Breast epithelium (tissue), 4 donors: ENCODE results near the gene IFI30. TPM values are rescaled to one million over a fixed set of nuclear protein-coding genes. Genes with fewer than 3 reads are reported as not detected.
A peak's percentile ranks its signal among the peaks of the same experiment; 100 is the strongest.
"Not testable (repeated sequence)": the region's sequence is repeated elsewhere in the genome, so short reads cannot be mapped to it uniquely, and the experiment has no call there.

Source experiments
- DNase-seq, 2 donors: peaks; one replicate each; pipeline ENCODE4 v3.0.0-alpha.2; 2019; ENCODE audit warnings: low spot score in 2 of 2
- H3K27ac ChIP-seq, 2 donors: fragments of 200-600 bp; sonication (generic) in 1 of 2; one replicate each; pipeline ENCODE4 v1.5.1; 2016 to 2019; ENCODE audit warnings: mild to moderate bottlenecking in 1 of 2
- H3K27me3 ChIP-seq, 2 donors: fragments of 200-600 bp; sonication (generic) in 1 of 2; one replicate each; pipeline versions ENCODE4 v1.5.1 to v1.6.0; 2017 to 2019; ENCODE audit warnings: control low read depth in 1 of 2, mild to moderate bottlenecking in 1 of 2
- H3K36me3 ChIP-seq: fragments of 200-600 bp; one replicate; pipeline ENCODE4 v1.5.1; 2019
- H3K4me1 ChIP-seq, 2 donors: fragments of 200-600 bp; sonication (generic); one replicate each; pipeline ENCODE4 v1.5.1; 2016 to 2019; ENCODE audit warnings: control low read depth in 1 of 2
- H3K4me3 ChIP-seq, 3 donors: fragments of 200-600 bp; sonication (generic); 1 replicate in 2 of 3; 2 replicates in 1 of 3; pipeline ENCODE4 v1.5.1; 2016 to 2019; ENCODE audit warnings: mild to moderate bottlenecking in 3 of 3, moderate library complexity in 2 of 3
- H3K9me3 ChIP-seq, 2 donors: fragments of 200-600 bp; sonication (generic) in 1 of 2; one replicate each; pipeline ENCODE4 v1.5.1; 2016 to 2019; ENCODE audit warnings: control low read depth in 1 of 2
- POLR2A ChIP-seq: fragments of 450-650 bp; IDR thresholded peaks from one replicate; pipeline ENCODE4 v1.6.1; 2016; ENCODE audit warnings: antibody characterized with exemption, mild to moderate bottlenecking, moderate library complexity
- POLR2AphosphoS5 ChIP-seq, 3 donors: sonication (generic); formaldehyde crosslinking; IDR thresholded peaks; one replicate each; pipeline ENCODE4 v1.6.1; 2017; ENCODE audit warnings: antibody characterized with exemption in 3 of 3
- intact Hi-C: fragments of 100-400 bp; cut with DNase I; formaldehyde crosslinking; loops from one replicate; pipeline ENCODE4 v1.15.1; 2023; ENCODE audit warnings: low total_unique reads
- total RNA-seq, 3 donors: library from RNA; depleted of rRNA; stranded (reverse); fragments of >200 nt; gene quantifications; one replicate each; pipeline ENCODE4 v1.1.0, GENCODE V29; 2016
- TF ChIP-seq, protein P1 (sequence below), 3 donors: fragments of 450-650 bp; IDR thresholded peaks; one replicate each; pipeline ENCODE4 v1.5.1; 2016 to 2017; ENCODE audit warnings: antibody characterized with exemption in 3 of 3, mild to moderate bottlenecking in 3 of 3, moderate library complexity in 3 of 3

Gene IFI30
- total RNA-seq, 3 donors from 2014 or later, result 50.1 to 103 (median 91.6) TPM

DNA sequence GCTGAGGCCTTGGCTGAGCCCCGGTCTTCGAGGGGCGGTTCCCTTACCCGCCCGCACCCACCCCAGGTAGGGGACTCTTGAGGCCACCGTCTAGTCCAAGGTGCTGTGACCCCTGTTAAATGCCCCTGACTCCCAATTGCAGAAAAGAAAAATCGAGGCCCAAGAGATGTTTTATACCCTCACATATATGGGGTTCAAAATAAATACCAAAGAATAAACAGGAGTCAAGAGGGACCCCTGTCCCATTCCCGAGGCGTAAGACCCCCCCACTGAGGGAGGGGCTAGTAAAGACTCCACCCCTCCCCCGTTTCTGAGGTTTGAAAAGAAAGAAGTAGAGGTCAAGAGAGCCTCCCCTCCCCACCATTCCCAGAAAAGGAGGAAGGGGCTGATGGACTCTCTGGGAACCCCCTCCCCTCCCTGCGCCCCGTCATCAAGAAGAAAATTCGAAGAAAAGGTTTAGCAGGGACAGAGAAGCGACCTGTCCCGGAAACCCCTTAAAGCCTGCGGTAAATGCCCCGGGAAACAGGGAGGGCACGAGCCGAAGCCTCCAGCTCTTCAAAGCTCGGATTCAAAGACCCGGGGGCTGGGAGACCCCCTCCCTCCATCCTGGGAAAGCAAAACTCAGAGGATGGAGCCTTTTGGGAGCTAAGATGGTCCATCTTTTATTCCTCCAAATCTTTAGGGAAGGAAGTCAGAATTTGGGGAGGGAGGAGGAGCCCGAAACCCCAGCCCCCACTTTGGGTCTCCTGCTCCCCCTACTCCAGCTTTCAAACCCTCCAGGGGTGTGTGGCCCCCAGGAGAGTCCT, 31.0 kb downstream of the IFI30 start:
- H3K36me3 ChIP-seq, result no peaks in the 10 kb centered on the region
- peak overlapping the region; percentile 96 to 99 for H3K27ac ChIP-seq
- H3K4me1 ChIP-seq, result peaks cover 0 to 17% of the 10 kb centered on the region in 2 donors
- intact Hi-C loops, result no loop called here
- TF ChIP-seq POLR2A, result peak; percentile 23
- TF ChIP-seq POLR2AphosphoS5 (IDR thresholded peaks at IDR 0.05), result peak in 1 of 3 donors; percentile 56
- TF ChIP-seq, protein P1, sequence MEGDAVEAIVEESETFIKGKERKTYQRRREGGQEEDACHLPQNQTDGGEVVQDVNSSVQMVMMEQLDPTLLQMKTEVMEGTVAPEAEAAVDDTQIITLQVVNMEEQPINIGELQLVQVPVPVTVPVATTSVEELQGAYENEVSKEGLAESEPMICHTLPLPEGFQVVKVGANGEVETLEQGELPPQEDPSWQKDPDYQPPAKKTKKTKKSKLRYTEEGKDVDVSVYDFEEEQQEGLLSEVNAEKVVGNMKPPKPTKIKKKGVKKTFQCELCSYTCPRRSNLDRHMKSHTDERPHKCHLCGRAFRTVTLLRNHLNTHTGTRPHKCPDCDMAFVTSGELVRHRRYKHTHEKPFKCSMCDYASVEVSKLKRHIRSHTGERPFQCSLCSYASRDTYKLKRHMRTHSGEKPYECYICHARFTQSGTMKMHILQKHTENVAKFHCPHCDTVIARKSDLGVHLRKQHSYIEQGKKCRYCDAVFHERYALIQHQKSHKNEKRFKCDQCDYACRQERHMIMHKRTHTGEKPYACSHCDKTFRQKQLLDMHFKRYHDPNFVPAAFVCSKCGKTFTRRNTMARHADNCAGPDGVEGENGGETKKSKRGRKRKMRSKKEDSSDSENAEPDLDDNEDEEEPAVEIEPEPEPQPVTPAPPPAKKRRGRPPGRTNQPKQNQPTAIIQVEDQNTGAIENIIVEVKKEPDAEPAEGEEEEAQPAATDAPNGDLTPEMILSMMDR (IDR thresholded peaks at IDR 0.05), result no peak
- no peak for DNase-seq
- no peaks in the 10 kb centered on the region for H3K27me3 ChIP-seq
- peak overlapping the region; percentile 55 to 77 (median 74) for H3K4me3 ChIP-seq
- no peaks in the 10 kb centered on the region for H3K9me3 ChIP-seq

DNA sequence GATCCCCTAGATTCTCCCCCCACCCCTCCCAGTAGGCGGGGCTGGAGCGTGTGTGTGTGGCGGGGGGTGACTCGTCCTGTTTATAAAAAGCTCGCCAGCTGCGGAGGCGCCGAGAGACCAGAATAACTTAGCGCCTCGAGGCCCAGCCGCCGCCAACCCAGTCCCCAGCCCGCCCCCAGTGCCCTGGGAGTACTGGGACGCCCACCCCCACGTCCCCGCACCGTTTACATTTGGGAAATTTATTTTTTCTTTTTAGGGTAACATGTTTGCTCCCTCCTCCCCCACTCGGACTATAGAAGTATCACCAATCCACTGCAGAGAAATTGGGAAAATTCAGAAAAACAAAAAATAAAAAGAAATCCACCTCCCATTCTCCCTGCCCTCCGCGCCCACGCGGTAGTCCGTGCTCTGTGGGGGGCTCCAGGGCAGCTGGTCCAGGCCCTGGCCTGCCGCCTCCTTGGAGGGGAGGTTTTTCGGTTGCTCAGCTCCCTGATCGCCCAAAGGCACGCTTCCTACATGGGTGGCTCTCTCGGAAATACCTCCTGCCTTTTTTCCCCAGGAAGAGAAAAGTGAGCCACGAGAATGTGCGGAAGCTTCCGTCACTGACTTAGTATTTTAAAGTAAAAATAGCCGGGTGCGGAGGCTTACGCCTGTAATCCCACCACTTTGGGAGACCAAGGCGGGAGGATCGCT, 31.7 kb downstream of the IFI30 start:
- Histone ChIP-seq H3K27ac (peak overlapping the region; percentile 96 to 99), H3K27me3 (no peaks in the 10 kb centered on the region), H3K9me3 (no peaks in the 10 kb centered on the region), H3K4me3 (peak overlapping the region; percentile 55 to 77 (median 74)), H3K4me1 (peaks cover 0 to 17% of the 10 kb centered on the region in 2 donors), H3K36me3 (no peaks in the 10 kb centered on the region)
- TF ChIP-seq, protein P1 (IDR thresholded peaks at IDR 0.05), result no peak
- TF ChIP-seq POLR2AphosphoS5 (IDR thresholded peaks at IDR 0.05), result peak in 1 of 3 donors; percentile 12
- DNase-seq, result peak; percentile 75 to 85
- intact Hi-C loops, result no loop called here

DNA sequence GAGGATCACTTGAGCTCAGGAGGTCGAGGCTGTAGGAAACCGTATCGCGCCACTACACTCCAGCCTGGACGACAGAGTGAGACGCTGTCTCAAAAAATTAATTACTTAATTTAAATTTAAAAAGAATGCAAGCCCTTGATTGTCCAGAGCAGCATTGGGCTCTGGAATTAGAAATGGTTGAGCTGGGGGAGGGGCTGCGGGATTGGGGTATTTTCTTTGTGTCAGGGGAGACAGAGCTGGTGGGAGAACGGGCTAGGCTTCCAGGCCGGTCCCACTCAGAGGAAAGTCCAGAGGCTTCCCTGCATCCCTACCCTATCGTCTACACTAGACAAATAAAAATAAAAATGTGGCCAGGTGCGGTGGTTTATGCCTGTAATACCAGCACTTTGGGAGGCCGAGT, 32.4 kb downstream of the IFI30 start:
- peaks cover 0 to 17% of the 10 kb centered on the region in 2 donors for H3K4me1 ChIP-seq
- DNase-seq, result no peak
- H3K9me3 ChIP-seq, result no peaks in the 10 kb centered on the region
- intact Hi-C loops, result no loop called here
- no peaks in the 10 kb centered on the region for H3K36me3 ChIP-seq
- H3K27ac ChIP-seq, result peak overlapping the region in 1 of 2 donors; percentile 99
- H3K27me3 ChIP-seq, result no peaks in the 10 kb centered on the region
- TF ChIP-seq POLR2AphosphoS5 (IDR thresholded peaks at IDR 0.05) (no peak), POLR2A (no peak)
- TF ChIP-seq, protein P1 (IDR thresholded peaks at IDR 0.05), result no peak
- peak overlapping the region in 1 of 3 donors; percentile 77 for H3K4me3 ChIP-seq

DNA sequence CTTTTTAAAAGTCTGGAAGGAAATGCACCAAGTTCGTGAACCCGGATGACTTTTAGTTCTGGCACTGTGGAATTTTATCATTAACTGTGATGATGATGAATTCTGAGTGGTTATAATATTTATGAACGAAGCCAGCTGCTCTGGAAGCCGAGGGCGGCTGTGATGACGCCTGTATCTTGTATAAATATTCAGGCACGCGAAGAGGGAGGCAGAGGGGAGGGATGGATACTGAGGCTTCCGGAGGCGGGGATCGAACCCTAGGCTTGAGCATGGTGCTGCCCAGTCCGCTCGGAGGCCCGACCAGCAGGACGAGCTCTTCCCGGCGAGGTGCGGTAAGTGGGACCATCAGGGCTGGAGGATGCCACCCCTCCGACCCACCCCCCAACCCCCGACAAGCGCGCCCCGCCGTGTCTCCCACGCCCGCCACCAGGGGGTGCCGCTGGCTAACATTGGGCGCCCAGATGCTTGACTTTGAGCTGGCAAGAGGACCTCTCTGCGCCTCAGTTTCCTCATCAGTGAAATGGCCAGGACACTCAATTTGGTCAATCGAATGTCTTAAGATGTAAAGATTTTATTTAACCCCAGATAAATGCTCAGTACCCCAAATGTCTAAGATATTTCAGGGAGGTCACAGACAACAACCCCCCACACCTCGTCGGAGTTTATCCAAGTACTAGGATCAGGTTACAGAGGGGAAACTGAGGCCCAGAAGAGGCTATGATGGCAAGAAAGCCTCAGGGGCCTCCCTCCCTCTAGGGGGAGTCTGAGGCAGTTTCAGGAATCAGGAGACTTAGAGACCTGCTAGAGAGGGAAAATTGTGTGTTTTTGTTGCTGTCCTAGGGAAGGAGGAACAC, 34.7 kb downstream of the IFI30 start:
- Histone ChIP-seq H3K27ac (no peak overlapping the region), H3K4me1 (peaks cover 0 to 8% of the 10 kb centered on the region in 2 donors), H3K27me3 (no peaks in the 10 kb centered on the region), H3K4me3 (no peak overlapping the region), H3K36me3 (no peaks in the 10 kb centered on the region), H3K9me3 (no peaks in the 10 kb centered on the region)
- TF ChIP-seq POLR2A, result no peak
- TF ChIP-seq, protein P1 (IDR thresholded peaks at IDR 0.05), result peak in 1 of 3 donors; percentile 13
- no peak for TF ChIP-seq POLR2AphosphoS5 (IDR thresholded peaks at IDR 0.05)
- no peak for DNase-seq
- intact Hi-C loops, result no loop called here

DNA sequence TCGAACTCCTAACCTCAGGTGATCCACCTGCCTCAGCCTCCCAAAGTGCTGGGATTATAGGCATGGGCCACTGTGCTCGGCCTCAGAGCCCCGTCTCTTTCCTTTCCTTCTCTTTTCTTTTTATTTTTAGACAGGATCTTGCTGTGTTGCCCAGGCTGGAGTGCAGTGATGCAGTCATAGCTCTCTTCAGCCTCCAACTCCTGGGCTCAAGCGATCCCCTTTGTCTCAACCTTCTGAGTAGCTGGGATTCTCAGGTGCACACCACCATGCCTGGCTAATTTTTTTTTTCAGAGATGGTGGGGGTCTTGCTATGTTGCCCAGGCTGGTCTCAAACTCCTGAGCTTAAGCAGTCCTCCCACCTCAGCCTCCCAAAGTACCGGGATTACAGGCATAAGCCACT, 36.3 kb downstream of the IFI30 start:
- H3K9me3 ChIP-seq, H3K27me3 ChIP-seq, DNase-seq, H3K27ac ChIP-seq, H3K36me3 ChIP-seq, H3K4me3 ChIP-seq, H3K4me1 ChIP-seq, intact Hi-C loops: not testable (repeated sequence)
